Upper lobe of right lung (tissue), 1 donor: ENCODE measurements around the gene INPP5A. TPM values are rescaled to one million over a fixed set of nuclear protein-coding genes. Genes with fewer than 3 reads are reported as not detected.
A peak's percentile ranks its signal among the peaks of the same experiment; 100 is the strongest.
"Not testable (repeated sequence)": the region's sequence is repeated elsewhere in the genome, so short reads cannot be mapped to it uniquely, and the experiment has no call there.

Source experiments
- ATAC-seq: fragments of 200-7000 bp; cut with Tn5 transposase; one replicate; pipeline ENCODE4 v1.9.1; 2020; ENCODE audit warnings: mild to moderate bottlenecking, moderate library complexity
- DNase-seq: peaks from one replicate; pipeline ENCODE4 v3.0.0-alpha.2; 2020
- H3K27ac ChIP-seq: fragments of 200-600 bp; one replicate; pipeline ENCODE4 v1.8.0; 2022
- H3K27me3 ChIP-seq: fragments of 200-600 bp; one replicate; pipeline ENCODE4 v1.8.0; 2022; ENCODE audit warnings: mild to moderate bottlenecking
- H3K36me3 ChIP-seq: fragments of 200-600 bp; one replicate; pipeline ENCODE4 v1.8.0; 2022
- H3K4me1 ChIP-seq: fragments of 200-600 bp; one replicate; pipeline ENCODE4 v1.8.0; 2022
- H3K4me3 ChIP-seq: fragments of 200-600 bp; one replicate; pipeline ENCODE4 v1.8.0; 2022; ENCODE audit warnings: mild to moderate bottlenecking
- H3K9me3 ChIP-seq: fragments of 200-600 bp; one replicate; pipeline ENCODE4 v1.8.0; 2022
- intact Hi-C: fragments of 100-400 bp; cut with DNase I; formaldehyde crosslinking; loops from one replicate; pipeline ENCODE4 v1.11.0; 2022
- long read RNA-seq: library from polyadenylated mRNA; unstranded; transcript quantifications from one replicate; pipeline ENCODE4 v2.0.0, GENCODE V29; 2021
- total RNA-seq: library from RNA; stranded (reverse); fragmentation: NEBNext Ultra II Directional; extraction: Animal tissue kit (Norgen Biotek cat#: 25700); gene quantifications from one replicate; pipeline ENCODE4 v1.2.1, GENCODE V29; 2021
- TF ChIP-seq, protein P1 (sequence below): fragments of 200-600 bp; IDR thresholded peaks from one replicate; pipeline ENCODE4 v1.8.0; 2022; ENCODE audit warnings: antibody characterized with exemption
- donor health status: DM: no; HTN: yes; CAD: no; lungs with severe emphysema.

The INPP5A gene, protein sequence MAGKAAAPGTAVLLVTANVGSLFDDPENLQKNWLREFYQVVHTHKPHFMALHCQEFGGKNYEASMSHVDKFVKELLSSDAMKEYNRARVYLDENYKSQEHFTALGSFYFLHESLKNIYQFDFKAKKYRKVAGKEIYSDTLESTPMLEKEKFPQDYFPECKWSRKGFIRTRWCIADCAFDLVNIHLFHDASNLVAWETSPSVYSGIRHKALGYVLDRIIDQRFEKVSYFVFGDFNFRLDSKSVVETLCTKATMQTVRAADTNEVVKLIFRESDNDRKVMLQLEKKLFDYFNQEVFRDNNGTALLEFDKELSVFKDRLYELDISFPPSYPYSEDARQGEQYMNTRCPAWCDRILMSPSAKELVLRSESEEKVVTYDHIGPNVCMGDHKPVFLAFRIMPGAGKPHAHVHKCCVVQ
- 38.3 TPM for total RNA-seq
- long read RNA-seq, transcript INPP5A-203 (16 exons, 2,967 nt) = major isoform, 66 of 104 reads
- long read RNA-seq, partial matches to known transcripts = 21 of 104 reads
- long read RNA-seq, other reads (novel, unspliced or antisense) = 17 of 104 reads

- Histone ChIP-seq H3K9me3 (no peaks in the 10 kb centered on the region), H3K27ac (peak within 1 kb of the TSS; percentile 82), H3K4me1 (peaks cover 39% of the 10 kb centered on the region), H3K27me3 (no peaks in the 10 kb centered on the region), H3K4me3 (peak within 1 kb of the TSS; percentile 80), H3K36me3 (no peaks in the 10 kb centered on the region)
- DNase-seq (no peak), ATAC-seq (no peak)
- TF ChIP-seq, protein P1, sequence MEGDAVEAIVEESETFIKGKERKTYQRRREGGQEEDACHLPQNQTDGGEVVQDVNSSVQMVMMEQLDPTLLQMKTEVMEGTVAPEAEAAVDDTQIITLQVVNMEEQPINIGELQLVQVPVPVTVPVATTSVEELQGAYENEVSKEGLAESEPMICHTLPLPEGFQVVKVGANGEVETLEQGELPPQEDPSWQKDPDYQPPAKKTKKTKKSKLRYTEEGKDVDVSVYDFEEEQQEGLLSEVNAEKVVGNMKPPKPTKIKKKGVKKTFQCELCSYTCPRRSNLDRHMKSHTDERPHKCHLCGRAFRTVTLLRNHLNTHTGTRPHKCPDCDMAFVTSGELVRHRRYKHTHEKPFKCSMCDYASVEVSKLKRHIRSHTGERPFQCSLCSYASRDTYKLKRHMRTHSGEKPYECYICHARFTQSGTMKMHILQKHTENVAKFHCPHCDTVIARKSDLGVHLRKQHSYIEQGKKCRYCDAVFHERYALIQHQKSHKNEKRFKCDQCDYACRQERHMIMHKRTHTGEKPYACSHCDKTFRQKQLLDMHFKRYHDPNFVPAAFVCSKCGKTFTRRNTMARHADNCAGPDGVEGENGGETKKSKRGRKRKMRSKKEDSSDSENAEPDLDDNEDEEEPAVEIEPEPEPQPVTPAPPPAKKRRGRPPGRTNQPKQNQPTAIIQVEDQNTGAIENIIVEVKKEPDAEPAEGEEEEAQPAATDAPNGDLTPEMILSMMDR = no peak
- intact Hi-C loops = no loop called here
Measured at GRCh38 chr10:132537684-132538001, at the start of gene INPP5A. INPP5A (plus strand) TSS chr10:132537787; CDS start chr10:132538097, 310 bp downstream.

DNA sequence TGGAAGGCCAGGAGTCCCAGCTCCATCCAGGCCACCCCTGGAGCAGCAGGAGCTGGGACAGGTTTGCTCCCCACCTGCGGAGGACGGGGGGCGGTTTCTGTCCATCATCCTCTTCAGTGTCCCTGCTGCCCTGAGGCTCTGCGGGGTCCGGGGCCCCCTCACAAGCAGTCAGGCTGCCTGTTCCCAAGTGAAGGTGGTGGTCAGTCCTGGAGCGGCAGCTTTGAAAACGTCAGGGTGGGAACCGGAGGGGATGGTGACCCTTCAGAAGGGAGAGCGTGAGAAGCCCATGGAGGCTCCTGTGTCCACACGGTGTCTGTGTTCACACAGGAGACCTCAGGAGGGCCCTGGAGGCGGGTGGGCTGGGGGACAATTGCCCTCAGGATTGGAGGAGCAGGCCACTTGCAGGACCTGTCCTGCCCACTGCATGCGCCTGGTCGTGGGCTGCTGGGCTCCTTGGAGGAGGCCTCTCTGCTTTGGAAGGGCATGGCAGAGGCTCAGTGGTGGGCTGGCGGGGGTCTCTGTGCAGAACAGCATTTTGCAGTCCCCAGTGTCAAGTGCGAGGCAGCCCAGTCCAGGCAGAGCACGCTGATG, 49.3 kb upstream of the INPP5A start:
- no peak overlapping the region for H3K27ac ChIP-seq
- H3K9me3 ChIP-seq = no peaks in the 10 kb centered on the region
- no peaks in the 10 kb centered on the region for H3K27me3 ChIP-seq
- DNase-seq (peak; percentile 47), ATAC-seq (no peak)
- intact Hi-C loops = no loop called here
- no peak overlapping the region for H3K4me3 ChIP-seq
- TF ChIP-seq, protein P1 = no peak
- peaks cover 4% of the 10 kb centered on the region for H3K4me1 ChIP-seq
- no peaks in the 10 kb centered on the region for H3K36me3 ChIP-seq

GRCh38 chr10:132489053-132489703, 48.4 kb upstream of the INPP5A start:
- intact Hi-C loops = no loop called here
- Histone ChIP-seq H3K4me3 (no peak overlapping the region), H3K36me3 (no peaks in the 10 kb centered on the region), H3K27me3 (no peaks in the 10 kb centered on the region), H3K4me1 (peaks cover 7% of the 10 kb centered on the region), H3K9me3 (no peaks in the 10 kb centered on the region), H3K27ac (no peak overlapping the region)
- ATAC-seq = no peak
- TF ChIP-seq, protein P1 = no peak
- DNase-seq = peak; percentile 54

GRCh38 chr10:132489704-132490534, 47.7 kb upstream of the INPP5A start:
- H3K36me3 ChIP-seq = no peaks in the 10 kb centered on the region
- ATAC-seq = no peak
- TF ChIP-seq, protein P1 = no peak
- intact Hi-C loops = no loop called here
- peaks cover 13% of the 10 kb centered on the region for H3K4me1 ChIP-seq
- H3K27me3 ChIP-seq = no peaks in the 10 kb centered on the region
- no peaks in the 10 kb centered on the region for H3K9me3 ChIP-seq
- peak; percentile 38 for DNase-seq
- no peak overlapping the region for H3K27ac ChIP-seq
- H3K4me3 ChIP-seq = no peak overlapping the region

DNA sequence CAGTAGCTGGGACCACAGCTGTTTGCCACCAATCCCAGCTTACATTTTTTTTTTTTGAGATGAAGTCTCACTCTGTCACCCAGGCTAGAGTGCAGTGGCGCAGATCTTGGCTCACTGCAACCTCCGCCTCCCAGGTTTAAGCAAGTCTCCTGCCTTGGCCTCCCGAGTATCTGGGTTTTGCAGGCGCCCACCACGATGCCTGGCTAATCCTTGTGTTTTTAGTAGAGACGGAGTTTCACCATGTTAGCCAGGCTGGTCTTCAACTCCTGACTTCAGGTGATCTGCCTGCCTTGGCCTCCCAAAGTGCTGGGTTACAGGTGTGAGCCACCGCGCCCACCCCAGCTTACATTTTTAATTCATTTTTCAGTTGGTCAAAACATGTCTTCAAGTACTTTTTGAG, 46.1 kb upstream of the INPP5A start:
- H3K9me3 ChIP-seq, H3K4me3 ChIP-seq, intact Hi-C loops, H3K27ac ChIP-seq, H3K27me3 ChIP-seq, H3K36me3 ChIP-seq, ATAC-seq: not testable (repeated sequence)
- H3K4me1 ChIP-seq = peaks cover 16% of the 10 kb centered on the region
- DNase-seq = peak; percentile 11
